ENCODE results near the gene MRPS18A.

The MRPS18A gene

GRCh38 chr6:43687437-43688347 lies at the start of gene MRPS18A:
TSS of gene MRPS18A (minus strand) at chr6:43687791. CDS start at chr6:43687779, 12 bp downstream.
- peak; percentile 32 to 60 for DNase-seq (ENCODE audit: low read depth in 2 of 2, low spot score in 1 of 2)

GRCh38 chr6:43736844-43737243 lies 49.3 kb upstream of the MRPS18A start:
- no peak for DNase-seq (ENCODE audit: low read depth in 2 of 2, low spot score in 1 of 2)

GRCh38 chr6:43736211-43736786 lies 48.7 kb upstream of the MRPS18A start:
- DNase-seq (ENCODE audit: low read depth in 2 of 2, low spot score in 1 of 2): no peak

- no peak for DNase-seq (ENCODE audit: low read depth in 2 of 2, low spot score in 1 of 2)
Observed at GRCh38 chr6:43735642-43736199, 48.1 kb upstream of the MRPS18A start.

- no peak for DNase-seq (ENCODE audit: low read depth in 2 of 2, low spot score in 1 of 2)
Observed at GRCh38 chr6:43734294-43734665, 46.7 kb upstream of the MRPS18A start.

GRCh38 chr6:43733471-43734293 lies 46.1 kb upstream of the MRPS18A start:
- no peak for DNase-seq (ENCODE audit: low read depth in 2 of 2, low spot score in 1 of 2)

- no peak for DNase-seq (ENCODE audit: low read depth in 2 of 2, low spot score in 1 of 2)
Observed at GRCh38 chr6:43730634-43731033, 43.0 kb upstream of the MRPS18A start.

GRCh38 chr6:43729537-43729936 lies 41.9 kb upstream of the MRPS18A start:
- DNase-seq (ENCODE audit: low read depth in 2 of 2, low spot score in 1 of 2): no peak

- DNase-seq (ENCODE audit: low read depth in 2 of 2, low spot score in 1 of 2): no peak
Observed at GRCh38 chr6:43728586-43728985, 41.0 kb upstream of the MRPS18A start.

GRCh38 chr6:43727634-43728033 lies 40.0 kb upstream of the MRPS18A start:
- no peak for DNase-seq (ENCODE audit: low read depth in 2 of 2, low spot score in 1 of 2)

GRCh38 chr6:43725643-43726580 lies 38.3 kb upstream of the MRPS18A start:
- no peak for DNase-seq (ENCODE audit: low read depth in 2 of 2, low spot score in 1 of 2)

- DNase-seq (ENCODE audit: low read depth in 2 of 2, low spot score in 1 of 2): peak in 1 of 2 donors; percentile 26
Observed at GRCh38 chr6:43724914-43725642, 37.5 kb upstream of the MRPS18A start.

- DNase-seq (ENCODE audit: low read depth in 2 of 2, low spot score in 1 of 2): no peak
Observed at GRCh38 chr6:43724354-43724753, 36.8 kb upstream of the MRPS18A start.

- peak in 1 of 2 donors; percentile 40 for DNase-seq (ENCODE audit: low read depth in 2 of 2, low spot score in 1 of 2)
Observed at GRCh38 chr6:43723737-43724295, 36.2 kb upstream of the MRPS18A start.

GRCh38 chr6:43722920-43723545 lies 35.4 kb upstream of the MRPS18A start:
- no peak for DNase-seq (ENCODE audit: low read depth in 2 of 2, low spot score in 1 of 2)

GRCh38 chr6:43720999-43721398 lies 33.4 kb upstream of the MRPS18A start:
- DNase-seq (ENCODE audit: low read depth in 2 of 2, low spot score in 1 of 2): no peak

GRCh38 chr6:43719511-43719910 lies 31.9 kb upstream of the MRPS18A start:
- DNase-seq (ENCODE audit: low read depth in 2 of 2, low spot score in 1 of 2): no peak

GRCh38 chr6:43718387-43719105 lies 31.0 kb upstream of the MRPS18A start:
- DNase-seq (ENCODE audit: low read depth in 2 of 2, low spot score in 1 of 2): no peak
